ENCODE results near the gene ICAM3.

Gene ICAM3

DNA sequence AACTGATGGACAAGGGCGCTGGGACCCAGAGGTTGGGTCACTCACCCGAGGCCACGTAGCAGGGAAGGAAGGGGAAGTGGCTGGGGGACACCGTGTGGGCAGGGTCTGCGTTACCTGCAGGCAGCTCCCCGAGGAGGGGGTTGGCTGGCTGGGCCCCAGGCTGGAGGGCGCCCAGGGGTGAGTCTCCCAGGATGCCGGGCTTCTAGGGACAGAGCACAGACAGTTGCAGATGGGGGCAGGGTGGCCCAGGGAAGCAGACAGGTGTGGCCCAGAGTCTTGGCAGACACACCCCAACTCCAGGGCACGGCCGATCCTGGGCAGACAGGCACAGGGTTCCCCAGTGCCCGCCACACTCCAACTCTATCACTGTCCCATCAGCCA is 18.0 kb downstream of the ICAM3 start:
- Mint-ChIP-seq H3K36me3 (ENCODE audit: low read depth) (peaks cover 27% of the 10 kb centered on the region), H3K4me1 (peaks cover 1% of the 10 kb centered on the region), H3K9me3 (no peaks in the 10 kb centered on the region), H3K4me3 (no peak overlapping the region), H3K27ac (no peak overlapping the region), H3K27me3 (ENCODE audit: low read depth, poor library complexity) (no peaks in the 10 kb centered on the region)
- DNase-seq, result no peak
- TF ChIP-seq CTCF (IDR thresholded peaks at IDR 0.05), result no peak

GRCh38 chr19:10320602-10321416 is 18.6 kb downstream of the ICAM3 start:
- no peak overlapping the region for H3K27ac Mint-ChIP-seq
- no peak overlapping the region for H3K4me3 Mint-ChIP-seq
- no peak for TF ChIP-seq CTCF (IDR thresholded peaks at IDR 0.05)
- no peaks in the 10 kb centered on the region for H3K9me3 Mint-ChIP-seq
- H3K27me3 Mint-ChIP-seq (ENCODE audit: low read depth, poor library complexity), result no peaks in the 10 kb centered on the region
- peaks cover 25% of the 10 kb centered on the region for H3K36me3 Mint-ChIP-seq (ENCODE audit: low read depth)
- no peak for DNase-seq
- H3K4me1 Mint-ChIP-seq, result peaks cover 7% of the 10 kb centered on the region

- no peak overlapping the region for H3K27ac Mint-ChIP-seq
- H3K4me3 Mint-ChIP-seq, result no peak overlapping the region
Measured at GRCh38 chr19:10318807-10319682, 20.4 kb downstream of the ICAM3 start.

DNA sequence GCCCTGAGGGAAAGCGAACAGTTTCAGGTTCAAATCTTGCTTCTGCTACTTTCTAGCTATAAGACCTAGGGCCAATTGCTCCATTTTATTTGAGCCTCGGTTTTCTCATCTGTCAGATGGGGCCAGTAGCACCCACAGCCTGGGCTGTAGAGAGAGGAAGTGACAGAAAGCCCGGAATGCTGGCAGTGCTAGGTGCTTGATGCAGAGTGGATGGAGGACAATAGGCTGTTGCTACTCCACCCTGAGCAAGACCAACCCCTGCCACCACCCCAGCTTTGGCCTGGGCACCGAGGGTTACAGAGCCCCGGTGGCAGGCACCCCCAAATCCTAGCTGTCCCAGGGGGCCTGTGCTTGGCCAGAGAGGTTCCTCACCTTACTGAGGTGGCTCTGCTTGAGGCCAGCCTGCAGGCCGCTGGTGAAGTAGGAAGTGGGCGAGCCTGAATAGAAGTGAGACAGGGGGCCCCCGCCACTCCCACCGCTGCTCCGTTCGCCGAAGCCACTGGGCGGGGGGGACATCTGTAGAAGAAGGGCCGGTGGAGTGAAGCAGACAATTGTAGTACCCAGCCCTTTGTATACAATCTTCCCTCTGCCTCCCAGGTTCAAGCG is 21.5 kb downstream of the ICAM3 start:
- Mint-ChIP-seq H3K4me3 (no peak overlapping the region), H3K9me3 (no peaks in the 10 kb centered on the region), H3K27me3 (ENCODE audit: low read depth, poor library complexity) (no peaks in the 10 kb centered on the region), H3K27ac (peak overlapping the region; percentile 68), H3K4me1 (peaks cover 23% of the 10 kb centered on the region), H3K36me3 (ENCODE audit: low read depth) (peaks cover 24% of the 10 kb centered on the region)
- DNase-seq, result no peak
- TF ChIP-seq CTCF (IDR thresholded peaks at IDR 0.05), result no peak

More at GRCh38 chr19:10318807-10319682, 20.4 kb downstream of the ICAM3 start:
- peaks cover 20% of the 10 kb centered on the region for H3K36me3 Mint-ChIP-seq (ENCODE audit: low read depth)
- TF ChIP-seq CTCF (IDR thresholded peaks at IDR 0.05), result no peak
- DNase-seq, result no peak
- H3K9me3 Mint-ChIP-seq, result no peaks in the 10 kb centered on the region
- H3K4me1 Mint-ChIP-seq, result peaks cover 23% of the 10 kb centered on the region
- no peaks in the 10 kb centered on the region for H3K27me3 Mint-ChIP-seq (ENCODE audit: low read depth, poor library complexity)

GRCh38 chr19:10317045-10317856 is 22.2 kb downstream of the ICAM3 start:
- Mint-ChIP-seq H3K27me3 (ENCODE audit: low read depth, poor library complexity) (no peaks in the 10 kb centered on the region), H3K9me3 (no peaks in the 10 kb centered on the region), H3K36me3 (ENCODE audit: low read depth) (peaks cover 25% of the 10 kb centered on the region), H3K4me1 (peaks cover 23% of the 10 kb centered on the region), H3K27ac (no peak overlapping the region), H3K4me3 (no peak overlapping the region)
- no peak for DNase-seq
- no peak for TF ChIP-seq CTCF (IDR thresholded peaks at IDR 0.05)

Measured in nephron progenitor cell (in vitro differentiated cells).